Activated CD4-positive, alpha-beta T cell treated with anti-CD3 and anti-CD28 coated beads, Interleukin-2, amount 10 ng/mL, durations not matched to agents 7 days and 5 days (primary cell): ENCODE results near the gene ZNF598. TPM values are rescaled to one million over a fixed set of nuclear protein-coding genes. Genes with fewer than 3 reads are reported as not detected.
A peak's percentile ranks its signal among the peaks of the same experiment; 100 is the strongest.

Experiments
- CTCF ChIA-PET: fragments of 350-600 bp; sonication (Branson Sonifier 250); formaldehyde crosslinking; loops from one replicate; lab custom pipeline; 2021; ENCODE audit warnings: antibody characterized with exemption; lab: Charles Lee
- POLR2A ChIA-PET: fragments of 350-600 bp; sonication (Branson Sonifier 250); formaldehyde crosslinking; loops from one replicate; lab custom pipeline; 2021; ENCODE audit warnings: antibody characterized with exemption; lab: Charles Lee
- DNase-seq: peaks from one replicate; pipeline ENCODE4 v3.0.0-alpha.2; 2020
- H3K27ac Mint-ChIP-seq: one replicate; pipeline ENCODE4 v1.8.0; 2021; ENCODE audit warnings: mild to moderate bottlenecking, moderate library complexity, mixed read lengths
- H3K27me3 Mint-ChIP-seq: one replicate; pipeline ENCODE4 v1.8.0; 2021; ENCODE audit warnings: mixed read lengths
- H3K36me3 Mint-ChIP-seq: one replicate; pipeline ENCODE4 v1.8.0; 2021; ENCODE audit warnings: low read depth, mixed read lengths
- H3K4me1 Mint-ChIP-seq: one replicate; pipeline ENCODE4 v1.8.0; 2021; ENCODE audit warnings: mixed read lengths
- H3K4me3 Mint-ChIP-seq: one replicate; pipeline ENCODE4 v1.8.0; 2021; ENCODE audit warnings: mild to moderate bottlenecking, moderate library complexity, mixed read lengths
- H3K9me3 Mint-ChIP-seq: one replicate; pipeline ENCODE4 v1.8.0; 2021; ENCODE audit warnings: mixed read lengths
- total RNA-seq, 2 experiments: library from RNA; stranded (reverse); gene quantifications; one replicate each; pipeline ENCODE4 v1.2.3, GENCODE V29; 2021

The ZNF598 gene
- total RNA-seq = 10 to 100 TPM; 56.3 to 56.5 TPM

DNA sequence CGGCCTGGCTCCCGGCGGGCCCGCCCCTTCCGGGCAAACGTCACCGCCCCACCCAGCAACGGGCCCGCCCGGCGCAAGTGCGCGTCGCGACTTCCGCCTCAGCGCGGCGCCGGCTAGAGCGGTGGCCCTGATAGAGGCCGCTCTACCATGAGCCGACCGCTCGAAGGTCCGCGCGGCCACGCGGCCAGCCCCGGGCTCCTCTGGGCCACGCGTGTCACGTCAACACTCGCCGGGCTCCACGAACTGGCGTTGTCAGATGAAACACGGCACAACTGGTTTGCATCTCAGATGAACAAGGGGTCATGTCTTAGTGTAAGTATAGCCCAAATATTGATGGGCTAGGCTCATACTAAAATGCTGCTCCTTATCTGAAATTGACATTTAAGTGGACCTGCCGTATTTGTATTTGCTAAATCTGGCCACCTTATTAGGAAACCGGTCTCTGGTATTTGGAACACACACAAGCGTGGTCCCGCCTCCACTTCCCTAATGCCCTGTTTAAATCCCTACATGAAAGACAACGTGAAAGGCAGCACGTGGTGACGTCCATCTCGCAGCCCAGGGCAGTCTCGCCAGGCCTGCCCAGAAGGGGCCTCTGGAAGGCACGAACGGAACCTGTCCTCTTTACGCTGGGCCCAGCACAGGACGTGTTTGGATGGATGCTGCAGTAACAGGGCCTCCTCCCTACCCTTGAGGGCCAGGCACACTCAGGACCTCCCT lies at the start of gene ZNF598:
Gene ZNF598 (minus strand): TSS at position 31 of the 720 bp plus-strand sequence.
- POLR2A ChIA-PET = no interaction called here
- peaks cover 18% of the 10 kb centered on the region for H3K36me3 Mint-ChIP-seq
- H3K27me3 Mint-ChIP-seq = no peaks in the 10 kb centered on the region
- H3K27ac Mint-ChIP-seq = peak within 1 kb of the TSS; percentile 95
- DNase-seq = peak; percentile 80
- CTCF ChIA-PET = interaction anchor here (2.4 kb wide), 1 partner anchor 15 kb away, joined by 9 read pairs; no protein-coding TSS in a partner anchor
- no peaks in the 10 kb centered on the region for H3K9me3 Mint-ChIP-seq
- H3K4me3 Mint-ChIP-seq = peak within 1 kb of the TSS; percentile 92
- H3K4me1 Mint-ChIP-seq = peaks cover 37% of the 10 kb centered on the region

DNA sequence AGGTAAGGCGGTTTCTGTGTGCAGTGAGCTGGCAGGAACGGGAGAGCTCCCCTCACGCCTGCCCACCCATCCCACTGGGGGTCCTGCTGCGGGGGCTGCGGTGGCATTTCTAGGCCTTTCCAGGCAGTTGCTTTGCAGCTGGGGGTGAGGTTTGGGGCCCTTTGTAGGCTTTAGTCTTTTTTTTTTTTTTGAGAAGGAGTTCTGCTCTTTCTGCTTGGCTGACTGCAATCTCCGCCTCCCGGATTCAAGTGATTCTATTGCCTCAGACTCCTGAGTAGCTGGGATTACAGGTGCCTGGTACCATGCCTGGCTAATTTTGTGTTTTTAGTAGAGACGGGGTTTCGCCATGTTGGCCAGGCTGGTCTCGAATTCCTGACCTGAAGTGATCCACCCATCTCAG lies 49.3 kb upstream of the ZNF598 start:
- CTCF ChIA-PET = interaction anchor here (0.6 kb wide), 1 partner anchor 540 kb away, joined by 3 read pairs; no protein-coding TSS in a partner anchor
- Mint-ChIP-seq H3K4me1 (no peaks in the 10 kb centered on the region), H3K27ac (no peak overlapping the region), H3K36me3 (no peaks in the 10 kb centered on the region), H3K9me3 (no peaks in the 10 kb centered on the region), H3K4me3 (no peak overlapping the region), H3K27me3 (no peaks in the 10 kb centered on the region)
- POLR2A ChIA-PET = no interaction called here
- no peak for DNase-seq

DNA sequence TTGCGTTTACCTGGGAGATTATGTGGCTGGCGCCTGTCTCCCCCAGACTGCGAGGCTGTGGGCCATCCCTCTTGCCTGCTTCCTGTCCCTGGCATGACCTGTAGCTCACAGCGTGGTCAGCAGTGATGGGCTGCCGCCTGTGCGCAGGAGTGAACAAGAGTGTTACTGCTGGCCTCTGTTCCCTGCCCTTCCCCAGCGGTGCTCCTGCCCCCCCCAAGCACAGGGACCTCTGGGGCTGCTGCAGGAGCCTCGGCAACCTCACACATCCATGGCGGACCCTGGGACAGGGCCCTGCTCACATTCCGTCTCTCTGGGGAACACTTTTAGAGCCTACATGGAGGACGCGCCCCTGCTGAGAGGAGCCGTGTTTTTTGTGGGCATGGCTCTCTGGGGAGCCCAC lies 48.8 kb upstream of the ZNF598 start:
- Mint-ChIP-seq H3K27ac (no peak overlapping the region), H3K9me3 (no peaks in the 10 kb centered on the region), H3K4me3 (no peak overlapping the region), H3K36me3 (no peaks in the 10 kb centered on the region), H3K27me3 (no peaks in the 10 kb centered on the region), H3K4me1 (no peaks in the 10 kb centered on the region)
- ChIA-PET CTCF (interaction anchor here (0.6 kb wide), 1 partner anchor 540 kb away, joined by 3 read pairs; no protein-coding TSS in a partner anchor), POLR2A (no interaction called here)
- DNase-seq = no peak

DNA sequence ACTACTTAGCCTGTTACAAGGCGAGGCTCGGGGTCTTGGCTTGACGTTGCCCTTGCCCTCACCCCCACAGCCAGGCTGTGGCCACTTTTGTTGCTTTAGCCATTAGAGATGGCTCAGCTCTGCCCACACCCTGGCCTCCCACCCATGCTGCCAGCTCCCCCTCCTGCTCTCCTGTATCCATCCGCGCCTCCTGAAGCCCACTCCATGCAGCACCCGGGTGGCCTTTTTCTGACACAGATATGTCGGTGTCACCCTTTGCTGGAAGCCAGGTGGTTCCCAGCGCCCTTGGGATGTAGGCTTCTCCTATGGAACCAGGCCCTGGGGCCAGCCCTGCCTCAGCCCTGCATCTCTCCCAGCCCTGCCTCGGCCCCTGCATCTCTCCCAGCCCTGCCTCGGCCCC lies 47.8 kb upstream of the ZNF598 start:
- Mint-ChIP-seq H3K27ac (peak overlapping the region; percentile 22), H3K4me3 (no peak overlapping the region), H3K9me3 (no peaks in the 10 kb centered on the region), H3K36me3 (no peaks in the 10 kb centered on the region), H3K4me1 (no peaks in the 10 kb centered on the region), H3K27me3 (no peaks in the 10 kb centered on the region)
- no peak for DNase-seq
- CTCF ChIA-PET = interaction anchor here (1.8 kb wide), 1 partner anchor 11 kb away, joined by 4 read pairs; no protein-coding TSS in a partner anchor
- POLR2A ChIA-PET = no interaction called here

DNA sequence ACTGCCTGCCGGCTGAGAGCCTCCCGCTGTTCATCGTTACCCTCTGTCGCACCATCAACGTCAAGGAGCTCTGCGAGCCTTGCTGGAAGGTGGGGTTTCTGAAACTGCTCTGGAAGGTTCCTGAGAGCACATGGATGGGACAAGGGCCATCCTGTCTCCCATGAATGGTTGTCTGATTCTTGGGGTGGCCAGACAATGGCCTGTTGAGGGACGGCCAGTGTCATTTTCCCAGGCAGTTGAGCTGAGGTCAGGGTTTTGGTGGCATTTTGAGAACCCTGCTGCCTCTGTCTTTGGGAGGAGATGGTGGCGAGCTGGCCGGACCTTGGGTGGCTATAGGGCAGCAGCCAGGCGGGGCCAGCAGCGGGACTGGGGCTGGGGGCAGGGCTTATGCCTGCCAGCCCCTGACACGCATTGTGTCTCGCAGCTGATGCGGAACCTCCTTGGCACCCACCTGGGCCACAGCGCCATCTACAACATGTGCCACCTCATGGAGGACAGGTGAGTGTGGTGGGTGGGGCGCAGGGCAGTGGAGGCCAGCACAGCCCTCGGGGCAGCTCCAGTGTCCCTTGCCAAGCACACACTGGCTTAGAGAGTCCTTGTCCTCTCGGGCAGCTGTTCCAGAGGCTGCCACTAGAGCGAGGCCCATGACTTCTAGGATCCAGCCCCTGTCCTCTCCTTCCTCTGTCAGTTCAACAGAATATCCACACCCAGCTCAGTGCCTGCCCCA lies 47.2 kb upstream of the ZNF598 start:
- POLR2A ChIA-PET = interaction anchor here (0.5 kb wide), 1 partner anchor 99 kb away, joined by 3 read pairs; the partner anchor contains the start of gene TRAF7
- Mint-ChIP-seq H3K9me3 (no peaks in the 10 kb centered on the region), H3K36me3 (no peaks in the 10 kb centered on the region), H3K4me1 (no peaks in the 10 kb centered on the region), H3K27me3 (no peaks in the 10 kb centered on the region), H3K4me3 (no peak overlapping the region), H3K27ac (no peak overlapping the region)
- CTCF ChIA-PET = interaction anchor here (0.9 to 1.8 kb wide), 2 partner anchors 9 to 10 kb away, joined by 3 to 4 read pairs; partner anchors contain the start of genes NTHL1 and TSC2
- DNase-seq = no peak

DNA sequence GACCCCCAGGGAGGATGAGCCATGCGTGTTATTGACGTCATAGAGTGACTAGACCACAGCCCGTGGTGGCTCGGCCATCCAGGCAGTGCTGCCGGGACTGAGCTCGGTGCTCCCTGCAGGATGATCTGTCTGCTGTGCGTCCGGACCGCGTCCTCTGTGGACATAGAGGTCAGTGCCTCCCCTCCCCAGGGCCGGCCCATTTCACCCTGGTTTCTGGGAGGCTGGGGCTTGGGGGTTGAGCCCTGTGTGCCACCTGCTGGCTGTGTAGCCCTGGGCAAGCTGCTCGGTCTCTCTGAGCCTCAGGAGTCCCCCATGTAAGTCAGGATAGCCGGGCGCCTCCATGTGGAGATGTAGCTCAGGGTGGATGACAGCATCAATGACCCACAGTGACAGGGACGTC lies 46.5 kb upstream of the ZNF598 start:
- no peak overlapping the region for H3K27ac Mint-ChIP-seq
- ChIA-PET CTCF (interaction anchor here (0.9 to 1.8 kb wide), 2 partner anchors 8 to 9 kb away, joined by 3 to 4 read pairs; partner anchors contain the start of genes NTHL1 and TSC2), POLR2A (no interaction called here)
- no peak overlapping the region for H3K4me3 Mint-ChIP-seq
- H3K9me3 Mint-ChIP-seq = no peaks in the 10 kb centered on the region
- no peak for DNase-seq
- H3K36me3 Mint-ChIP-seq = no peaks in the 10 kb centered on the region
- H3K27me3 Mint-ChIP-seq = no peaks in the 10 kb centered on the region
- H3K4me1 Mint-ChIP-seq = no peaks in the 10 kb centered on the region

DNA sequence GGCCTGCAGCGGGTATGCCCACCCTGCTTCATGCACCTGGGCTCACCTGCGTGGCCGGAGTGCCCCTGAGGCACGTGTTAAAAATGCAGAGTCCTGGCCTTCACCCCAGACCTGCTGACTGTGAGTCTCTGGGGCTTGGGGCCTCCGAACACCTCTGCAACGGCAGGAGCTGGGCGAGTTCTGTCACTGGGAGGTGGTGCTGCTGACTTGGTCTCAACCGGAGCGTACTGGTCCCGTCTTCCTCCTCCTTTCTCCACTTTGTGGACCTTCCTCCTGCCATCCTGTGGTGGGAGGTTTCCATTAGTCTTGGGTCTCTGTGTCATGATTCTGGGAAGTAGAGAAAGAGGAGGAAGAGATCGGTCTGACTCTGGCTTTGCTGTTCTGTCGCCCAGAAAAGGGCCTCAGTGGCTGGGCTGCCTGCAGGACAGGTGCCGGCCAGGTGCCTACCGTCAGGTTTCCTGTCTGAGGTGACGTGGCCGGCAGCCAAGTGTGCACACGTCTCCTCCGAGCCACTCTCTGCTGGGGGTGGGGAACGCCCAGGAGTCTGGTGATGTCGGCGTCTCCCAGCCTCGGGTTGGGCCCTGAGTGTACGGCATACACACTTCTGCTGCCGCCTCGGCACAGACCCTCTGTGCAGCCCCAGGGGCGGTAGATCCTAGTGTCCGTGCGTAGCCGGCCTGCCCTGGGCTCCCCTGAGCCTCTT lies 45.1 kb upstream of the ZNF598 start:
- no peak overlapping the region for H3K27ac Mint-ChIP-seq

DNA sequence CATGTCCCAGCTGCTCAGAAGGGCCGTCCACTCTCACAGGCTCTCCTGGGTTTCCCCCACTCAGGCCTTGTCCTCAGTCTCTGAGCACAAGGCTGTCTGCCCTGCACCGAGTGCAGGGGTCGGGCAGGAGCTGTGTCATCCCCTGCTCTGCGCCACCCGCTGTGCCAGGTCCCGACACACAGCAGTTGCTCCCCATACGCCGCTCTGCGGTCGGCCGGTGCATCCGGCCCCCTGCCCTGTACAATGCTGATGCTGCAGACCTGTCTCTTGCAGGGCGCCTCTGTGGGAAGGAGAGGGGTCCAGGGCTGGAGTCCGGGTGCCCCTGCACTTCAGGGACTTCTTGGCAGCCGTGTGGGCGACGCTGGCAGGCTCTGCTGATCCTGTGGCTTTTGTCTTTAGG lies 44.3 kb upstream of the ZNF598 start:
- DNase-seq = no peak
- Mint-ChIP-seq H3K36me3 (peaks cover 3% of the 10 kb centered on the region), H3K27me3 (no peaks in the 10 kb centered on the region), H3K9me3 (no peaks in the 10 kb centered on the region), H3K4me1 (peaks cover 3% of the 10 kb centered on the region), H3K27ac (no peak overlapping the region), H3K4me3 (no peak overlapping the region)
- ChIA-PET POLR2A (no interaction called here), CTCF (no interaction called here)

More for the DNA sequence above, 45.1 kb upstream of the ZNF598 start:
- DNase-seq = no peak
- Mint-ChIP-seq H3K9me3 (no peaks in the 10 kb centered on the region), H3K4me1 (no peaks in the 10 kb centered on the region), H3K27me3 (no peaks in the 10 kb centered on the region), H3K4me3 (no peak overlapping the region), H3K36me3 (peaks cover 3% of the 10 kb centered on the region)
- ChIA-PET CTCF (no interaction called here), POLR2A (no interaction called here)

DNA sequence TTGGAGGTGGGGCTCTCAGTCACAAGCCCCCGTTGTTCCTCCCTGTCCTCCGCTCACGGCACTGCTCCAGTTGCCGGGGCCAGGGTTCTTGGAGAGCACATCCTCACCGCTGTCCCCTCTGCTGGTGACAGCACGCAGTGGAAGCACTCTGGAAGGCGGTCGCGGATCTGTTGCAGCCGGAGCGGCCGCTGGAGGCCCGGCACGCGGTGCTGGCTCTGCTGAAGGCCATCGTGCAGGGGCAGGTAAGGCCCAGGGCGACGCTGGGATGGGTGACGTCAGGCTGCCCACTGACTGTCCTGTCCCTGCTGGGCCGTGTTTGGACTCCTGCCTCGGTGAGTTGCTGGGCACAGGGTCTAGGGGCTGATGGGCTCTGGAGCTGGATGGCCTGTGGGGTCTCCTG lies 43.6 kb upstream of the ZNF598 start:
- Mint-ChIP-seq H3K4me3 (no peak overlapping the region), H3K36me3 (peaks cover 3% of the 10 kb centered on the region), H3K9me3 (no peaks in the 10 kb centered on the region), H3K27ac (no peak overlapping the region), H3K4me1 (peaks cover 10% of the 10 kb centered on the region), H3K27me3 (no peaks in the 10 kb centered on the region)
- DNase-seq = no peak
- ChIA-PET CTCF (no interaction called here), POLR2A (no interaction called here)

DNA sequence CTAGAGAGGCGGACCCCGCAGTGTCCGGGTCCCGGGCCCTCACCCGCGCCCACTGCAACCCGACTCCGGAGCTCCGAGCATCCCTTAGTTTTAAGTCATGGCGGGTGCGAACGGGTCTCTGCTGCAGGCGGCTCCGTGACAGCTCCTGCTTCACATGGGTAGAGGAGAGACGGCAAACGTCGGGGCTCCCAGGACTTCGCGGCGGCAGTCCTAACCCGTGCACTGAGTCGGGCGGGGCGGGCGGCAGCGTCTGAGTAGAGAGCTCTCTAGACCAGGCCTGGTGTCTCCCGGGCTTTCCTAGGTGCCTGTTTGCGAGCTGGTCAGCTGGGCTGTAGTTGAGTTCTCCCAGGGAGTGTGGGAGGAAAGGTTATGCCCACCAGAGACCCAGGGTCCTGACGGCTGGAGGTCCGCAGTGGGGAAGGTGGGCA lies 38.5 kb upstream of the ZNF598 start:
- Mint-ChIP-seq H3K27me3 (no peaks in the 10 kb centered on the region), H3K9me3 (no peaks in the 10 kb centered on the region), H3K4me1 (peaks cover 22% of the 10 kb centered on the region), H3K36me3 (peaks cover 3% of the 10 kb centered on the region), H3K27ac (peak overlapping the region; percentile 82), H3K4me3 (peak overlapping the region; percentile 94)
- CTCF ChIA-PET = interaction anchor here (0.5 to 2.4 kb wide), 8 partner anchors 9 to 542 kb away, joined by 3 to 6 read pairs (median 4); no protein-coding TSS in a partner anchor
- DNase-seq = no peak
- POLR2A ChIA-PET = no interaction called here

DNA sequence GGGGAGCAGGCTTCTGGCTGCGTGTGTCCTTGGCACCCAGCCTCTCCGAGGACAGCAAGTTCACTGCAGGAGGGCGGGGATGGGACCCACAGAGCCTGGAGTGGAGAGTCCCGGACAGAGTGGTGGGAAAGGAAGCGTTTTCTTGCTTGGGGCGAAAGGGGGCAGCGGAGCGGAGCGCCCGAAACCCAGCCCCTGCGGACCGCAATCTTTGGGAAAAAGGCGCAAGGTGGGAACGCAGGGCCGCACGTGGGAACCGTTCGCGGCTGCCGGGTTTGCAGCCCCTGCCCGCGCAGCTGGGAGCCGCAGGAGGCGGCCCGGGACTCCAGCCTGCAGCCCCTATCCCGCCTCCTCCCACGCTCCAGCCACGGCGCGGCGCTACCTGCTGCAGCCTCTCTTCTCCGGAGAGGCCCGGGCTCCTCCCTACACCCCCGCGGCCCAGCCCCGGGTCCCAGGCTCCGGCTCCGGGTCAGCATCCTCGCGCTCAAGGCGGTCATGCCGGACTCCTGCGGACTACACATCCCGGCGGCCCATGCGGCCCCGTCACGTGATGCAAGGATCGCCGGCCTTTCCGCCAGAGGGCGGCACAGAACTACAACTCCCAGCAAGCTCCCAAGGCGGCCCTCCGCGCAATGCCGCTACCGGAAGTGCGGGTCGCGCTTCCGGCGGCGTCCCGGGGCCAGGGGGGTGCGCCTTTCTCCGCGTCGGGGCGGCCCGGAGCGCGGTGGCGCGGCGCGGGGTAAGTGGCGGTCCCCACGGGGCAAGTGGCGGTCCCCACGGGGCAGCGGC lies 37.9 kb upstream of the ZNF598 start, which contains the start of the genes NTHL1 and TSC2:
Gene NTHL1 (minus strand): TSS at position 505 of the 786 bp plus-strand sequence. CDS start 11 bp downstream, at position 494.
Gene TSC2 (plus strand): TSS at position 656 of the 786 bp plus-strand sequence. CDS start 631 bp downstream, outside the sequence.
- Mint-ChIP-seq H3K27me3 (no peaks in the 10 kb centered on the region), H3K4me1 (peaks cover 22% of the 10 kb centered on the region), H3K36me3 (peaks cover 3% of the 10 kb centered on the region), H3K9me3 (no peaks in the 10 kb centered on the region), H3K4me3 (peak within 1 kb of the TSS; percentile 94), H3K27ac (peak within 1 kb of the TSS; percentile 84)
- ChIA-PET POLR2A (no interaction called here), CTCF (interaction anchor here (0.5 to 2.4 kb wide), 11 partner anchors 9 to 543 kb away, joined by 3 to 6 read pairs (median 4); no protein-coding TSS in a partner anchor)
- peak; percentile 95 for DNase-seq
